Activated naive CD4-positive, alpha-beta T cell (primary cell): ENCODE measurements around the gene PRKCE.

Experiments used
- DNase-seq, 4 experiments: peaks; one replicate each; lab custom pipeline; 2025; lab: John Stamatoyannopoulos, UW

PRKCE gene

DNA sequence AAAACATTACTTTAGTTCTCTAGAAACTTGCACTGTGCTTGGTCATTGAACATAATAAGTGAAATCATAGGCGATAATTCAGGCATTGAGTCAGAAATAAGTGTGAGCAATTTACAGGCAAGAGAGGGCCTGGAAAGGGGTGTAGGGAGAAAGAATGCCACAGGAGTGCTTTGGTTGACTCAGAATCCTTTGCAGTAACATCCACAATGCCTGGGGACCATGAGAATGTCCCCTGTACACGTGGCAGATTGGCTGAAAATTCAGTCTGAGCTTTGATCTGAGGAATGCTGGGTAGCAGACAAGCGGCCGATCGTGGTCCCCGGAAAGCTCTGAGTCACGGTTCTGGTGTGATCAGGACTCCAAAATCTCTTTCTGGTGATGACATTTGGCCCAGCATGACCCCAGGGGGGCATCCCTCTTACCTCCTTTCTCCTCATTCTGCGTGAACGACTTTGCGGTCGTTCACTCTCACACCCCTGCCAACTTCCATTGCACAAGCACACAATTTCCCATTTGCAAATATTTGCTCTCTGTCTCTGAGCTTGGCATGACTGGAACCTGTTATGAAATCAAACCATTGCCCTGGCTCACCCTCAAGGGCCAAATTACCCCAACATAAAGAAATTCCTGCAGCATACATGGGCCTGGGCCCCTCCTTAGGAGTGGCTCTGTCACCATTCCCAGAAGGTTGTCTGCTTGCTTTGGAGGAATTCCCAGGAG, 340.7 kb downstream of the PRKCE start:
- no peak for DNase-seq

DNA sequence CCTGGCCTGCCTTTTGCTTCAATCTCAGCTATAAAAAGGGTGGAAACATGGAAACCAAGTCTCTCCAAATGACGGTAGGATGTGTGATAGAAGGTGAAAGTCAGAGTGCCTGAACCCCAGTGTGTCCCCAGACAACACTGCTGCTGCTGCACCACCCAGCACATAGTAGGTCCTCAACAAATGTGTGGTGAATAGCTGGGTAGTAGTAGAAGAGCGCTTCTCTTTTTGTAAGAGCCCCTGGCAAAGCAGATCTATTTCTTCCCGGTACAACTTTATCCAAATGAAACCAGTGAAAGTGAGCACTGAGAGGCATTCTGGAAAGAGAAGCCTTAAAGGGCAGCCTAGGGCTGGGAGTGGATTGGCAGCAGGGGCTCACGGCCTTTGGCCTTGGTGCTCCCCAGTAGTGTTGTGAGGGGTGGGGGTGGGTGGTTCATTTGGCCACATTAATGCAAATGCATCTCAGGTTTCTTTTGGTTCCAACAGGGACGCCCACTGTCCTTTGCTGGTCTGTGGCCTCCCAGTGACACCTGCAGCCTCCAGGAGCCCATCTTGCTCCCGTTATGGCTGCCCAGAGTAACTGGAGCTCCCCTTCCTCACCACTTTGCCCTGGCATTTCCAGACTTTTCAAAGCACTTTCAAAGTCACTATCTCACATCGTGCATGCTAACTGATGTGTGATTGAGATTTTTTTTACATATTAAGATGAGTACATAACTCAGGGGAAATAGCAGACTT, 341.4 kb downstream of the PRKCE start:
- DNase-seq = no peak

DNA sequence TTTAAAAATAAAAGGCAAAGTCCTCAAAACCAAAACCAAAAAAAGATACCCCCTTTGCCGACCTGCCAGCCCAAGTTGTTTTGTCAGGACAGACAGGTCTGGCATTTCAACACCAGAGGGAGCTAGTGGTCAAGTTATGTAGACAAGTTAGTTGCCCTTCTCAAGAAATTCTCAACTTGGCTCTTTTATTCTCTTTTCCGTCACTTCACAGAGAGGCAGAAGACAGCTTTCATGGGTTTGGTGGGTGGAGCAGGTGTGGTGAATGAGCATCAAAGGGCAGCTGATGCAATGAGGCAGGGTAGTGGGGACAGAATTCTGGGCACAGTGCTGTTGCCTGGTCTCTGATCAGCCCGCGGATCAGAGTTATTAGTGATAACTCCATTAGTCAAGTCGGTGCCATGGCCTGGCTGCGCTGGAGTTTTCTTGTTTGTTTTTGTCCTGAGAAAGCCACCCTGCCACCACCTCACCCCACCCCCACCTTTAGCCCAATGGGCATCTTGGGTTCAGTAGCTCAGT, 342.1 kb downstream of the PRKCE start:
- DNase-seq = peak in 2 of 4 experiments; percentile 2 to 4

DNA sequence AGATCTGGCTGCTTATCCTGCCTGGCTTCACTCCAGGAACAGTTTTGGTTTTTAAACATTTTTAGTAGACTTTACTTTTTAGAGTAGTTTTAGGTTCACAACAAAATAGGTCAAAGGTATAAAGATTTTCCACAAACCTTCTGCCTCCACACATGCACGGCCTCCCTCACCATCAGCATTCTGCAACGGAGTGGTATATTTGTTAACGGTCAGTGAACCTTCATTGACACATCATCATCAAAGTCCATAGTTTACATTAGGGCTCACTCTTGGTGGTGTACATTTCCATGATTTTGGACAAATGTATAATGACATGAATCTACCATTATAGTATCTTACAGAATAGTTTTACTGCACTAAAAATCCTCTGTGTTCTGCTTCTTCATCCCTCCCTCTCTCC, 342.6 kb downstream of the PRKCE start:
- no peak for DNase-seq

DNA sequence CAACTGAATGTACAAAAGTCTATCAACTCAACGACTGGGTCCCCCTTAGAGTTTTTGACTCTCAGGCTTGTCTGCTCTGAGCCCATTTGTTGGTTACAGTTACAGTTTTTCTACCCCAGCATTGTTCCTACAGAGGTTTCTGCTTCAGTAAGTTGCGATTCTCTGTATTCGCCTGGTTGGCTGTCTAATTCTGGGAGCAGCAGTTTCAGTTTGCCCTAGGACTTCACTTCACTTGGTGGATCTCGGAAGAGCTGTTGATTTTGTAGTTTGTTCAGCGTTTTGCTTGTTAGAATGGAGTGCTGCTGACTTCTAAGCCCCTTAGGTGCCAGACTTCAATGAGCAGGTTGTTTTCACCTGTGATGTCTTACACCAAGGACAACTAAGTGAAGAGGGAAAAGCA, 349.2 kb downstream of the PRKCE start:
- no peak for DNase-seq

DNA sequence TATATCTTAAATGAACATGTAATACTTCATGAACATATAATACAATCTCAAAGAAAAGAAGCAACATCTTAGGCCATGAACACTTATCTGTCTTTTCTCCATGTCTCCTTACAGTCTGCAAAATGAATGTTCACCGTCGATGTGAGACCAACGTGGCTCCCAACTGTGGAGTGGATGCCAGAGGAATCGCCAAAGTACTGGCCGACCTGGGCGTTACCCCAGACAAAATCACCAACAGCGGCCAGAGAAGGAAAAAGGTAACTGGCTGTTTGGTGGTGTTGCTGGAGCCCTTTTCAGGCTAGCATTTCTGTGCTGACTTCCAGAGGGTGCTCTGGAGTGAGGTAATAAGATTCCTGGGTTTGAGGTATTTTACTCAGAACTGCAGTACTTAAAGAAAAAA, 349.8 kb downstream of the PRKCE start:
- no peak for DNase-seq

DNA sequence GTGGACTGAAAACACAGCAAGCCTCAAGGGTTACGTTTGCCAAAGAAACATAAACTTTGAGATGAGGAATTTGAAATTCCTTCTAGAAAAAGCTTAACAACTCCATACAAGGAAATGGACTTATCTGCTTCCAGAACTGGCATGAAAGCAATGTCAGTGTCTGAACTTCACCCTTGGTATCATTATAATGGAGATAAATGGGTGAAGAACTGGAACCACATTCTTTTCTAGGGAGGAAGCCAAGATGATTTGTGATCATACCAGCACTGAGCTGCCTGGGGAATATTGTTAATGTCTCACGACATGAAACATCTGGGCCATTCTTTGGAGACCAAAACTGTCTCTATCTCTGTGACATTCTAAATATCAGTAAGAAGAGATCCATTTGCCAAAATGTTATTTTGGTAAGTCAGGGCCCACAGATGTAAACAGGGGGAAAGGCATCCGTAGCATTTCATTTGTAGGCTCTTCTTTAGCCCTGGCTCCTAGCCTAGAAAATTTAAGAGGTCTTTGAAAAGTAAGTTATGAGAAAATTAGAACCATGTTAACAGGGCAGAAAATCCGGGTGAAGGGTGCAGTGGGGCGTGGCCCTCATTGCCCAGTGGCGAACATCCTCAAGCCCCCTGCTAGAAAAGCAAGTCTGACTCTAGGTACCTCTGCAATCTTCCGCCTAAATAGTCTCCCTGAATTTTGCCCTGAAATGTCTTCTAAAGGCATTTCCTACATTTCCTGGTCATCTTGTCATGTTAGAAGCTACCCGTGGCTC, 350.4 kb downstream of the PRKCE start:
- no peak for DNase-seq

DNA sequence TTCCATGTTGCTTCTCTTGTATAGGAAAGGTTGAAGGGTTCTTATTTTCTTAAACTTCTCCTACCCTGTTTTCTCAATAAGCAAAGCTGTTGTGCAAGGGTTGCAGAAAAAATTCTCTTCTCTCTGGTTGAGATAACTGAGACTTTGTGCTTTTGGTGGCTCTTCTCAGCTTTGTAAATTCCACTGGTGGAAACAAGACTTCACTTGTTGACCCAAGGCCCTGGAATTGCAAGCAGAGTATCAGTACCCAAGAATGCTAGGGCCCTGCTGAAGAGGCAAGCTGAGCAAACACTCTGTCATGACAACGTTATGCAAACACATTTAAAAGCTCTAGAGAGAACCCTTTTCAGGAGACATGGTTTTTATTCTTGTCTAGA, 351.0 kb downstream of the PRKCE start:
- no peak for DNase-seq

DNA sequence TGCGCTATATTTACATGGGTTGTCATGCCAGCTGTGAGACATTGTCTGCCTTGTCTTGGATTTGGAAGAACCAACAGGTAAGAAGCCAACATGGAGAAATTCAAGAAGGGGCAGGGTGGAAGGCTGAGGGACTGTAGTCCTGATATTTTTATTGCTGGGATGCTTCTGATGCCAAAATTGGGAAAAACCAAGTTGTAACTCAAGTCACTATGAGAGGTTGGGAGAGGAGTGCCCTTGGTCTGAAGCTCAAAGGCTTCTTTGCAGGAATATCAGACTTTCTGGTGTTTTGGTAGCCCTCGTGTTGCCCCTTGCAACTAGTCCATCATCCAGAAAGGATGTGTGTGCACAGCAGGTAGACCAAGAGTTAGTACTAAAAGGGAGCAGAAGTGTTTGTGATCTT, 351.5 kb downstream of the PRKCE start:
- no peak for DNase-seq

DNA sequence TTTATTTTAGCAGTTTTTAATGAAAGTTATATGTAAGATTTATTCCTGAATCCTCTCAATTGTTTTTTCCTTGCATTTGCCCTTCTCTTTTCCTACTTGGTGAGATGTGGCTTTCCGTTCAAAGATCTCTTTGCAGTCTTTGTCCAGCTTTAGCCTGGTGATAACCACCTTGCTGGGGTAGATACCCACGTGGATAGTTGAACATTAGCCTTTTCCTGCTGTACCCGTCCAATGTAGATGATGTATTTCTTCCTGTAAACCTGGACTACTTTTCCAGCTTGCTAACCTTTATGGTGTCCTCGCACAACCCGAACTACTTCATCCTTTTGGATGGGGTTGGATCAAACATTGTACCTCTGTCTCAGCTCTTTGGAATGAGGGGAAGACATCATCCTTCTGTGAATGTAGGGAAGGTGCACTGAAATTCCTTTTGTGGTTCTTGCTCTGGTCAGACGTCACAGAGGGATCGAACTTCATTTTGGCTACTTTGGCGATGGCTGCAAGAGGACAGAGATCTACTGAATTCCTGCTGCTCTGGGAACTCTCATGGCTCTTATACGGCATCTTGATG, 352.5 kb downstream of the PRKCE start:
- no peak for DNase-seq

DNA sequence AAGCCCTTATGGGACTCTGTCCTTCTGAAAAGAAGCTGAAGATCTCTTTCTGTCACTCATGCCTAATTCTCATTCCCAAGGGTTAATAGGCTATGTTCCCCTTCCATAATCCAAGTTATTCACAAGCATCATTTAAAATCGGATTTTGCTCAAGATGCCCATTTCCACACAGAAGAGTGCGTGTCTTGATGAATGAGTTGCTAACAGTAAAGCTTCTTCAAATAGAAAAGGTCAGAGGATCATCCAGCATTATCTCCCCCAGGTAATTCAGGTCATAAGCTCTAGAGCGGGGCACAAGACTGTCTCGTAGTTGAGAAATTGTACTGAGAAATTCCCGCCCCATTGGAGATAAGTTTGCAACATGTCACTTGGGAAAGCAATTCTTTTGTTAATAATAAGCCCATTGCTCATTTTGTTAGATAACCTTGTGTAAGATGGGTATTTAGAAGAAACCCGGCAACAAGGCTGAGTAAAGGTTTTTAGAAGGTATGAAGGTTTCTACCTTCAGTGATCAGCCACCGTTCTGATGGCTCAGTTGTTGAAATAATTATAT, 355.1 kb downstream of the PRKCE start:
- no peak for DNase-seq

DNA sequence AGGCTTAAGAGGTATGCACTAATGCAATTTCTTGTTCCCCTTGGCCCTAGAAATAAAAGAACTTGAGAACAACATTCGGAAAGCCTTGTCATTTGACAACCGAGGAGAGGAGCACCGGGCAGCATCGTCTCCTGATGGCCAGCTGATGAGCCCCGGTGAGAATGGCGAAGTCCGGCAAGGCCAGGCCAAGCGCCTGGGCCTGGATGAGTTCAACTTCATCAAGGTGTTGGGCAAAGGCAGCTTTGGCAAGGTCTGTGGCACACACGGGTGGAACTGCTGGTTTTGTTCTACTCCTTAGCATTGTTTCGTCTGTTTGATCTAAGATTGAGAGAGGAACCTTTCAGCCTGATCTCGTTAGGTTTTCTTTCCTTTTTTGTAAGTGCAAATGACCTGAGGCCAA, 355.9 kb downstream of the PRKCE start:
- no peak for DNase-seq

DNA sequence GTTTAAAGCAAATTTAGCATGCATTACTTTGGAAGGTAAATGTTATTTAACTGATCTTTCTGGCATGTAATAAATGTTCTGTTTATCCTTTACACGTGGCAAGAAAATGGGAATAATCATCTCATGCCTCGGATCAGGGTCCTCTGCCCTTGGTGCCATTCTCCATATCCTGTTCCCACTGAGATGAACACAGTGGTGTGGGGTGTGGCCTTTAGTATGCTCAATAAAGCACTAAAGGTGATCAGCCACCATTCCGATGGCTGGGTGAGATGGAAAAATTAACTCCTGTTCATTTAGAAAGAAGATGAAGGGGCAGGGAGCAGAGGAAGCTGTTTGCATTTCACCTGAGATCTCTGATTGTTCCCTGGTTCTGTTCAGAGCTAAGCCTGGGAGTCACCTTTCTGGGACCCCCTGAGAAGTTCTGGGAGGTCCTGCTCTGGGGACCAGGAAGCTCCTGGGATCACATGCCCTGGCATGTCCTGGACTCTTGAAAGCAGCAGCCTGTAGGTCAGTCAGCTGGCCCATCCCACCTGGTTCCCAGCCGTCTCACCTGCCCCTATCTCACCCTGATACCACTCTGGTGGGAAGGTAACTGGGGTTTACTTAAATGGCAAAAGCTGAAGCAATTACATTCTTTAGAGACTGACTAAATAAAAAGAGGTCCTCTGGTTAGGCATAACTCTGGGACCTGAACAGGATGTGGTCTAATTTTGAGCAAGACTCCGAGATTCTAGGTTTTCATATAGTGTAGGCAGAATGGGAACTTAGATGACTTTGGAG, 356.8 kb downstream of the PRKCE start:
- no peak for DNase-seq

DNA sequence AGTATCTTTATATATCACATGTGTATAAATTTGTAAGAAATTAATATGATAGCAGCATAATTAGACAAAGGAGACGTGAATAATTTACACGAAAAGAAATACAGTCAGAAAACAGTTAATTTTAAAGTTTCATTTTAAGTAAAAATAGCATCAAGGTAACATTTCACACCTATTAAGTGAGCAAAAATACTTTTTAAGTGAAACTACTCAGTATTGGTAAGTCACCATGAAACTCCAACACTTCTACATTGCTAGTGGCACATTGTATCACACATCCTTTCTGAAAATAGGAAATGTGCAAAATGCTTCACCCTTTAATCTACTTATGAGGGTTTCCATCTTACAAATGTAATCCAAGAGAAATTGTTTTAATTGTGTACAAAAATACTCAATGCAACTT, 357.8 kb downstream of the PRKCE start:
- DNase-seq = no peak

DNA sequence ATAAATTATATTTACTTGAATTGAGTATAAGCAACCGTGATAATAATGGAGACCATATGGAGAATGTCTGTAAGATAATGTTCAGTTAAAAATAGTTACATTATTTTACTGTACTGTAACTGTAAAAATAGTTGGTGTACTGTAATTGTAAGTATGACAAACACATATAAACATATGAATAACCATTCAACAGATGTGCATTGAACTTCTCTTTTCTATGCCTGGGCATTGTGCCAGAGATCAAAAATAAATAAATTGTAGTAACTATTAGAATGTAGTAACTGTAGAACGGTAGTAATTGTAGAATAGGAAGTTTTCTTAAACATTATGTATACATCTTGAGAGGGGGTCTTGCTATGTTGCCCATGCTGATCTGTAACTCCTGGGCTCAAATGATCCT, 358.3 kb downstream of the PRKCE start:
- DNase-seq = no peak

DNA sequence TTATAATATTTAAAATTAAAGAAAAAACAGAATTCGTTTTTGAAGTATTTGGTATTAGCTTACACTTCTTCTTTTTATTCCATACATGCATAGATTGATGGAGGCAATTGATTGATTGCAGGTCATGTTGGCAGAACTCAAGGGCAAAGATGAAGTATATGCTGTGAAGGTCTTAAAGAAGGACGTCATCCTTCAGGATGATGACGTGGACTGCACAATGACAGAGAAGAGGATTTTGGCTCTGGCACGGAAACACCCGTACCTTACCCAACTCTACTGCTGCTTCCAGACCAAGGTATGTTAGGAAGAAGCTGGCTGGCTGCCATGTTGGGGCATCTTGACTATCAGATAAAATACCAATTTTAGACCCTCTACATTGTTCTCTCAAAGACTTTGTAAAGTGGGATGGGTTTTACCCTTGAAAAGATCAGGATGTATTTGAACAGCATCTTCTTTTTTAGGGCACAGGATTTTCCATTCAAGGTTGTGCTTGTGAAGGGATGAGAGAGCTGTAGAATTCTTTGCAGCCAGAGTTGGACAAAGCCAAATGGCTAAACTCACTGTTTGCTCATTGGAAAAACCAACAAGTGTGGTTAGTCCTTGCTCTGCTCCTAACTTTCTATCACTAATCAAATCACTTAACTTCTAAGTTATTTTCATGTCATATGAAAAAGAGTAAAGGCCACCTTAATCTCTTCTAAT, 358.9 kb downstream of the PRKCE start:
- no peak for DNase-seq

DNA sequence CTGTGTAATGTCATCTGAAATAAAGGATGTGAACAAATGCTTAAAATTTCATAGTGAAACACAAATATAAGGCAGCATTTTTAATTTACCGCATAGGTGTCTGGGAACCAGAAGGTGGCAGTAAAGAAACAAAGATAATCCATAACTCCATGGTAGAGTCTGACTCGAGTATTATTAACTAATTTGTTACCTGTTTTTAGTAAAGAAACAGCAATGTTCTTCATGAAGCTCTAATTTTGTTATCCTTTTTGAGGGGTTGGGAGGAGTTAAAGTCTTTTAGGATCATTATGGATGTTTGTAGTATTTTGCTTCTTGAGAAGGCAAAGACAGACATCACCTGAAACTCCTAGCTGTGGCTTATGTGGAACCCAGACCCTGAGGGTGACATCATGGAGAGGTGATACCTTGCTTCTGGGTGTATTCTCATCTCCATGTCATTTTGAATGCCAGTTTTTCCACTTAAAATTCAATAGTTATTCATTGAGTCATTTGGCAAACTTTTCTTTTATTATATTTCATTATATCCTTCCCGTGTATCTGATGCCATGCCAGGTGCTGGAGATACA, 359.5 kb downstream of the PRKCE start:
- no peak for DNase-seq

DNA sequence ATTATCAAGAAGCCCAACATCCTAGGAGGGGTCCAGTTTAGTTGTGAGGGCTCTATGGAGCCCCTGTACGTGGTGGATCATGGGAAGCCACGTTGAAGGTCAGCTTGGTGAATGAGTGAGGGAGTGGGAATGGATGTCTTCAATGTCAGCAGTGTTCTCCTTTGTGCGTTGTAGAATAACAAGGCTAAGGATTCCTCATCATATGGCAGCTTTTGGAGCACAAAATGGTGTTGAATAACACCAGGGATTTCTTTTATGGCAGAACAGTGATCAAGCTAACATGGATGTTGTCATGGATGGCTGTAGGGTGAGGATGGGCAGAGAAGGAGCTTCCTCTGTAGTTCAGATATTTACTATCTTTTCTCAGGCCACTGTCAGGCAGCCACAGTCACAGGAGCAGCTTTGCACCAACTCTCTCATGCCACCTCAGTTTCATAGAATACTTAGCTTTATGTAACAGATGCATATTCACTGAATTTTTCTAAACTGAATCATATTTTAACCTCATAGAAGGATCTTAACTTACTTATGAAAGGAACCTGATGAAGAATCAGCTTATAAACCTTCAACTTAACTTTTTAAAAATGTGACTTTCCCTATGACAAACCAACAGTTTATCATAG, 361.3 kb downstream of the PRKCE start:
- DNase-seq = no peak

DNA sequence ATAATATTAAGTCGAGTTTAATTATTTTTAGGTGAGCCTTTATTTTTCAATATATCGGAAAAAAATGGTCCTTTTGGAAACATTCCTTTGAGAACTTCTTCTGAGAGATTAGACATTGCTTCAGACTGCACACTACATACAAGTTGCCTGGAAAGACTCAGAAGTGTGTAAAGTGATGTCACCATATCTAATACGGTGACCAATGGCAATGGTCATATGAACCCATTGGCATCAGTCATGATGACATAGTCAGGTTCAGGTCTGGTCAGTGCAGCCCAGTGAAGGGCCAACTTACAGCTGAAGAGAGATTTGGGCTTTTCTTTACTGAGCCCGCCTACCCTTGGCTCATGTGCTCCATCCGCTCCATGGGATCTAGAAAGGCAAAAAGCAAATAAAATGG, 362.3 kb downstream of the PRKCE start:
- no peak for DNase-seq
